Sigmoid colon (tissue), 7 donors: ENCODE data around the gene PANX1. TPM values are rescaled to one million over a fixed set of nuclear protein-coding genes. Genes with fewer than 3 reads are reported as not detected.
A peak's percentile ranks its signal among the peaks of the same experiment; 100 is the strongest.

Experiments
- DNase-seq: peaks from one replicate; pipeline ENCODE4 v3.0.0-alpha.2; 2019
- H3K27ac ChIP-seq, 4 donors: fragments of 200-600 bp; sonication (generic); one replicate each; pipeline ENCODE4 v1.5.1; 2016 to 2019; ENCODE audit warnings: mild to moderate bottlenecking in 1 of 4
- H3K27me3 ChIP-seq, 3 donors: fragments of 200-600 bp; sonication (generic); one replicate each; pipeline ENCODE4 v1.5.1; 2019; ENCODE audit warnings: mild to moderate bottlenecking in 1 of 3
- H3K36me3 ChIP-seq, 4 donors: fragments of 200-600 bp; sonication (generic); one replicate each; pipeline ENCODE4 v1.5.1; 2016 to 2019
- H3K4me1 ChIP-seq, 4 donors: fragments of 200-600 bp; sonication (generic); one replicate each; pipeline ENCODE4 v1.5.1; 2017 to 2019
- H3K4me3 ChIP-seq, 4 donors: fragments of 200-600 bp; sonication (generic); one replicate each; pipeline ENCODE4 v1.5.1; 2017 to 2019; ENCODE audit warnings: mild to moderate bottlenecking in 2 of 4, moderate library complexity in 1 of 4
- H3K9me3 ChIP-seq, 4 donors: fragments of 200-600 bp in 3 of 4; sonication (generic) in 3 of 4; one replicate each; pipeline versions ENCODE4 v1.5.1 to v1.6.1; 2013 to 2019
- CTCF ChIP-seq, 4 experiments: fragments of 450-650 bp in 3 of 4; fragments of 200-600 bp in 1 of 4; IDR thresholded peaks; one replicate each; pipeline ENCODE4 v1.5.1; 2016 to 2019; ENCODE audit warnings: antibody characterized with exemption in 4 of 4, mild to moderate bottlenecking in 3 of 4, moderate library complexity in 2 of 4
- EP300 ChIP-seq, 4 donors: sonication (generic); formaldehyde crosslinking; IDR thresholded peaks; one replicate each; pipeline ENCODE4 v1.6.1; 2017; ENCODE audit warnings: antibody characterized with exemption in 4 of 4
- POLR2A ChIP-seq, 2 donors: fragments of 450-650 bp; IDR thresholded peaks; one replicate each; pipeline ENCODE4 v1.6.1; 2016; ENCODE audit warnings: antibody characterized with exemption in 2 of 2, mild to moderate bottlenecking in 2 of 2, moderate library complexity in 2 of 2
- POLR2AphosphoS5 ChIP-seq, 4 donors: sonication (generic); formaldehyde crosslinking; IDR thresholded peaks; one replicate each; pipeline ENCODE4 v1.6.1; 2017; ENCODE audit warnings: antibody characterized with exemption in 4 of 4
- WGBS, 2 donors: extraction: QIAGEN DNeasy Blood & Tissue Kit; methylation state at CpG; one replicate each; pipeline ENCODE4 v1.1.7; 2013; 5-methylcytosine and 5-hydroxymethylcytosine counted together
- intact Hi-C: fragments of 100-400 bp; cut with DNase I; formaldehyde crosslinking; loops from one replicate; pipeline ENCODE4 v1.15.1; 2023
- polyA plus RNA-seq, 3 donors: library from polyadenylated mRNA; stranded (reverse); fragments of 200-250 nt; gene quantifications; one replicate each; pipeline ENCODE4 v1.2.3, GENCODE V29; 2013
- total RNA-seq, 4 donors: library from RNA; depleted of rRNA; stranded (reverse); fragments of >200 nt; gene quantifications; one replicate each; pipeline ENCODE4 v1.1.0, GENCODE V29; 2016
- donor health status: healthy with polysubstance abuse.
- donor health status: Bipolar disorder and iron deficiency.
- donor health status: healthy.

The PANX1 gene
- 10 to 100 TPM; 21.6 to 35.7 (median 25.4) TPM for total RNA-seq
- polyA plus RNA-seq = 1 to 10 TPM; 1.2 to 6.3 (median 3.5) TPM

GRCh38 chr11:94128746-94129511 lies at the start of gene PANX1:
Gene PANX1, plus strand, starts transcription at chr11:94128841. Its CDS starts 472 bp downstream, at chr11:94129313.
- peak; percentile 93 for DNase-seq
- peak within 1 kb of the TSS; percentile 64 to 83 (median 66) for H3K4me3 ChIP-seq
- peak within 1 kb of the TSS; percentile 93 to 96 (median 94) for H3K27ac ChIP-seq
- 0 to 1% methylated on average over 92 of the region's 92 CpGs for WGBS, 2 donors
- intact Hi-C loops = loop anchor here (2.0 to 10.0 kb wide), 3 partner anchors 43 to 366 kb away; partner anchors contain the start of genes ANKRD49, MED17 and MRE11
- peaks cover 0 to 48% (median 46%) of the 10 kb centered on the region in 4 donors for H3K4me1 ChIP-seq
- no peaks in the 10 kb centered on the region for H3K9me3 ChIP-seq
- H3K27me3 ChIP-seq = no peaks in the 10 kb centered on the region
- TF ChIP-seq POLR2AphosphoS5 (IDR thresholded peaks at IDR 0.05) = peak; percentile 5 to 86 (median 56)
- no peak for TF ChIP-seq CTCF (IDR thresholded peaks at IDR 0.05)
- H3K36me3 ChIP-seq = no peaks in the 10 kb centered on the region

- WGBS, 2 donors = 91 to 94% methylated on average over 1 of the region's 1 CpG
- intact Hi-C loops = no loop called here
Observed at GRCh38 chr11:94084164-94084563, 44.5 kb upstream of the PANX1 start.

GRCh38 chr11:94088906-94089305 lies 39.7 kb upstream of the PANX1 start:
- intact Hi-C loops = no loop called here
- H3K27ac ChIP-seq = no peak overlapping the region
- H3K27me3 ChIP-seq = no peaks in the 10 kb centered on the region
- DNase-seq = no peak
- H3K9me3 ChIP-seq = no peaks in the 10 kb centered on the region
- no peak overlapping the region for H3K4me3 ChIP-seq
- 92% methylated on average over 21 of the region's 21 CpGs for WGBS, 2 donors
- H3K4me1 ChIP-seq = no peaks in the 10 kb centered on the region
- H3K36me3 ChIP-seq = no peaks in the 10 kb centered on the region
- TF ChIP-seq CTCF (IDR thresholded peaks at IDR 0.05) (no peak), POLR2A (IDR thresholded peaks at IDR 0.05) (no peak), EP300 (IDR thresholded peaks at IDR 0.05) (no peak), POLR2AphosphoS5 (IDR thresholded peaks at IDR 0.05) (no peak)

More at GRCh38 chr11:94084164-94084563, 44.5 kb upstream of the PANX1 start:
- Histone ChIP-seq H3K27ac (no peak overlapping the region), H3K27me3 (no peaks in the 10 kb centered on the region), H3K4me1 (no peaks in the 10 kb centered on the region), H3K4me3 (no peak overlapping the region), H3K9me3 (peaks cover 0 to 2% (median 0%) of the 10 kb centered on the region in 4 donors), H3K36me3 (no peaks in the 10 kb centered on the region)
- TF ChIP-seq POLR2A (IDR thresholded peaks at IDR 0.05) (no peak), POLR2AphosphoS5 (IDR thresholded peaks at IDR 0.05) (no peak), CTCF (IDR thresholded peaks at IDR 0.05) (no peak), EP300 (IDR thresholded peaks at IDR 0.05) (no peak)
- DNase-seq = no peak

GRCh38 chr11:94089341-94089740 lies 39.3 kb upstream of the PANX1 start:
- 94% methylated on average over 6 of the region's 6 CpGs for WGBS, 2 donors
- intact Hi-C loops = no loop called here
- TF ChIP-seq EP300 (IDR thresholded peaks at IDR 0.05) (no peak), POLR2A (IDR thresholded peaks at IDR 0.05) (no peak), POLR2AphosphoS5 (IDR thresholded peaks at IDR 0.05) (no peak), CTCF (IDR thresholded peaks at IDR 0.05) (no peak)
- Histone ChIP-seq H3K27me3 (no peaks in the 10 kb centered on the region), H3K4me3 (no peak overlapping the region), H3K36me3 (no peaks in the 10 kb centered on the region), H3K27ac (no peak overlapping the region), H3K4me1 (no peaks in the 10 kb centered on the region), H3K9me3 (no peaks in the 10 kb centered on the region)
- DNase-seq = no peak
